Retinal pigment epithelial cell (primary cell): ENCODE results near the gene MTHFR.

Experiments
- DNase-seq: peaks from one replicate; pipeline ENCODE4 v3.0.0-alpha.2; 2010; ENCODE audit warnings: low read depth
- H3K4me3 ChIP-seq: 2 replicates; pipeline ENCODE4 v1.5.1; 2011; ENCODE audit warnings: mild to moderate bottlenecking, low read length, control low read depth, moderate library complexity
- CTCF ChIP-seq: conservative IDR thresholded peaks from 2 replicates; pipeline ENCODE4 v1.5.1; 2011; ENCODE audit warnings: low read depth, low read length, control low read depth, inconsistent platforms

Gene MTHFR

GRCh38 chr1:11735854-11736745 lies 69.7 kb downstream of the MTHFR start, which contains the start of gene AGTRAP:
Gene AGTRAP, plus strand, starts transcription at chr1:11736136. Its CDS starts 73 bp downstream, at chr1:11736209.
- peak; percentile 20 for TF ChIP-seq CTCF
- H3K4me3 ChIP-seq, result peak within 1 kb of the TSS; percentile 98
- peak; percentile 48 for DNase-seq
